Central memory CD4-positive, alpha-beta T cell (primary cell): ENCODE measurements around the gene CYB5R4.

Experiments used
- DNase-seq: peaks from one replicate; pipeline ENCODE4 v3.0.0; 2022

CYB5R4 gene

GRCh38 chr6:83985715-83986114, 126.2 kb downstream of the CYB5R4 start:
- no peak for DNase-seq

DNA sequence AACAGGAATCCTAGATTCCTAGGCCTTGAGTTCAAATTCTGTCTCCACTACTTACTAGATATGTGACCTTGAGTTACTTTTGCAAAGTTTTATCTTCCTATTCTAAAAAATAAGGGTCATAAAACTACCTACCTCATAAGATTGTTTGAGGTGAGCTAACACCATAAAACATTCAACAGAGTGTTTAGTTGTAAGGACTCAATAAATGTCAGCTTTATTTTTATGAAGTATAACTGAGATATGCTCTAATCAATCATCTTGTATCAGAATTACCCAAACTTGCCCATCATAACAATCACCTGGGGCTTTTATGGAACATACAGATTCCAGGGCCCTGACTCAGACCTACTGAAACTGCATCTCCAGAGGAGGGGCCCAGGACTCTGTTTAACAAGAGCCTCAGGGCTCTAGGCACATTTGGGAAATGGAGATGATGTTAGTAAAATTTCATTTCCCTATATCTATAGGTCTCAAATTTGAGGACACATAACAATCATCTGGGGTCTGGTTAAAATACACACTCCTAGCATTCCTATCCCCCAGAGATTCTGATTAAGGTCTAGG, 138.6 kb downstream of the CYB5R4 start:
- no peak for DNase-seq

DNA sequence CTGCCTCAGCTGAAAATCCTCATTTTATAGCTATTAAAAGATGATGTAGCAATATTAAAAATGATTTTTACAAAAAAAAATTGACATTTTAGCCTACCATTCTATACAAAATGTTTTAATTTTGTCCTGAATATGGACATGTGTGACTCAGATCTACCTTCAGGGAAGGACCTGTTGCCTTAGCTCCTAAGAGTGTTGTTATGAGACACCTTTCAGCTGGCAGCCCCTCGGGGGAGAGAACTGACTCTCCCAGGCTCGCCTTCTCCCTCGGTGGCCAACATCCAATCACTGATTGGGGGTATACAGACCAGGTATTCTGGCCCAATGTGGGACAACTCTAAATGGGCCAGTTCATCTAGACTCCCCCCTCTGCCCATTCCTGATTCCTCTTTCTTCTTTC, 141.6 kb downstream of the CYB5R4 start:
- no peak for DNase-seq

DNA sequence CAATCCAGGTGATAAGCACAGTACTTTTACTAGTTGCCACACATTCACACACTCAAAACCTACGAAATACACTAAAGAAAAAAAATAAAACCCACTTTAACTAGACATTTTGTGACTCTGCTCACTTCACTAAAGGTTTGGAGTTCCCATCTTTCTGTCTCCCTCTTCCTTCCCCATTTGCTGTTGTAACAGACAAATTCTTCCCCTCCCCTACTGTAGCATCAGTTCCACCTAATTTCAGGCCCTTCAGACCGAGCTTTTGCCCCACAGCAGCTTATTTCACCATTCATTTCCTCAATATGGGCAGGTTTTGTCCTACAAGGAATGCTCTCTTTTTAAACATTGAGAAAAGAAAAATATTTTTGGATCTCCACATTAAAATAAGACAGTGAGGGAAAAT, 142.7 kb downstream of the CYB5R4 start:
- DNase-seq, result no peak

GRCh38 chr6:84003131-84003530, 143.6 kb downstream of the CYB5R4 start:
- DNase-seq, result no peak

GRCh38 chr6:84003654-84004053, 144.2 kb downstream of the CYB5R4 start:
- DNase-seq, result no peak

- DNase-seq, result no peak
These were observed 148.4 kb downstream of the CYB5R4 start for GRCh38 chr6:84007871-84008270.

- DNase-seq, result no peak
These were observed 153.9 kb downstream of the CYB5R4 start for GRCh38 chr6:84013354-84013753.

DNA sequence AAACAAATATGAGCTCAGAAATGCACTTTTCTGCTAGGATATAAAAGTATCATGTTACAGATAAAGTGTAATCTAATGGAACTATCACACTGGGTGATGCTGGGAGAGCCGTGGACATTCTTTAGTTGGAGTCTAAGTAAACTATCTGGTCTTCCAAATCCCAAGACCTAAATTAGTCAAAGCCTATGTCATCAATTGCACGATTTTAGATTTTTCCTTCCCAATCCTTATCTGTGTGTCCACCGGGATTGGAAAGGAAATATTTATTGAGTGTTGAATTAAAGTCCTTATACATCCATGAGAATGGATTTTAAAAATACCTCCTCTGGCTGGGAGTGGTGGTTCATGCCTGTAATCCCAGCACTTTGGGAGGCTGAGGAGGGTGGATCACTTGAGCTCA, 154.4 kb downstream of the CYB5R4 start:
- DNase-seq, result no peak

GRCh38 chr6:84016029-84016428, 156.5 kb downstream of the CYB5R4 start:
- DNase-seq, result no peak
